NCI-H69 (cell line): ENCODE results near the gene MIF.
"Not testable (repeated sequence)": the region's sequence is repeated elsewhere in the genome, so short reads cannot be mapped to it uniquely, and the experiment has no call there.

Source experiments
- DNase-seq: peaks from one replicate; lab custom pipeline; 2025; lab: John Stamatoyannopoulos, UW

The MIF gene

GRCh38 chr22:23940166-23940565 is 46.0 kb downstream of the MIF start:
- DNase-seq, result not testable (repeated sequence)
